Hepatocyte (in vitro differentiated cells): Measurements from ENCODE around the gene POU2F2. TPM values are rescaled to one million over a fixed set of nuclear protein-coding genes. Genes with fewer than 3 reads are reported as not detected.

Experiments used
- DNase-seq: peaks from one replicate; pipeline ENCODE4 v3.0.0-alpha.2; 2016; ENCODE audit warnings: low spot score
- H2AFZ ChIP-seq: fragments of 200-600 bp; sonication (generic); 2 replicates; pipeline ENCODE4 v1.6.0; 2016; ENCODE audit warnings: antibody characterized with exemption, mild to moderate bottlenecking
- H3K27ac ChIP-seq: fragments of 200-600 bp; sonication (generic); 2 replicates; pipeline ENCODE4 v1.5.1; 2016; ENCODE audit warnings: mild to moderate bottlenecking
- H3K27me3 ChIP-seq: fragments of 200-600 bp; sonication (generic); 2 replicates; pipeline ENCODE4 v1.6.1; 2016
- H3K36me3 ChIP-seq: fragments of 200-600 bp; sonication (generic); replicated peaks from 2 replicates; pipeline ENCODE4 v1.5.1; 2016; ENCODE audit warnings: low read depth; ENCODE audit not compliant: insufficient read depth
- H3K4me1 ChIP-seq: fragments of 200-600 bp; sonication (generic); 2 replicates; pipeline ENCODE4 v1.5.1; 2016; ENCODE audit warnings: mild to moderate bottlenecking, moderate library complexity; ENCODE audit not compliant: insufficient read depth
- H3K4me2 ChIP-seq: fragments of 200-600 bp; sonication (generic); 2 replicates; pipeline ENCODE4 v1.6.0; 2016
- H3K4me3 ChIP-seq: fragments of 200-600 bp; sonication (generic); 2 replicates; pipeline ENCODE4 v1.5.1; 2016; ENCODE audit warnings: mild to moderate bottlenecking
- H3K79me2 ChIP-seq: fragments of 200-600 bp; sonication (generic); 2 replicates; pipeline ENCODE4 v1.6.0; 2017; ENCODE audit warnings: mild to moderate bottlenecking
- H3K9me2 ChIP-seq: fragments of 200-600 bp; sonication (generic); replicated peaks from 2 replicates; pipeline ENCODE4 v1.6.0; 2017; ENCODE audit warnings: mild to moderate bottlenecking; ENCODE audit not compliant: insufficient read depth
- H3K9me3 ChIP-seq: fragments of 200-600 bp; sonication (generic); 2 replicates; pipeline ENCODE4 v1.5.1; 2016; ENCODE audit warnings: low read depth, mild to moderate bottlenecking
- H4K20me1 ChIP-seq: fragments of 200-600 bp; sonication (generic); 2 replicates; pipeline ENCODE4 v1.6.0; 2016; ENCODE audit warnings: mild to moderate bottlenecking; ENCODE audit not compliant: insufficient read depth, poor library complexity, severe bottlenecking
- EZH2 ChIP-seq: fragments of 200-600 bp; sonication (generic); IDR thresholded peaks from 2 replicates; pipeline ENCODE4 v1.6.1; 2016; ENCODE audit warnings: antibody characterized with exemption, mild to moderate bottlenecking, borderline replicate concordance
- EZH2phosphoT487 ChIP-seq: fragments of 200-600 bp; sonication (generic); IDR thresholded peaks from one replicate; pipeline ENCODE4 v1.6.1; 2018; ENCODE audit warnings: antibody characterized with exemption, mild to moderate bottlenecking, low read depth, moderate library complexity; ENCODE audit not compliant: unreplicated experiment, severe bottlenecking
- WGBS: methylation state at CpG from one replicate; pipeline ENCODE4 v1.1.6; 2016; ENCODE audit warnings: low lambda C conversion rate; ENCODE audit errors: missing lambda C conversion rate; 5-methylcytosine and 5-hydroxymethylcytosine counted together
- polyA plus RNA-seq: library from polyadenylated mRNA; unstranded; fragments of >200 nt; fragmentation: Nextera tagmentation; extraction: Ambion mirVana; gene quantifications from 2 replicates; pipeline ENCODE4 v1.2.1, GENCODE V29; 2016
- total RNA-seq: library from RNA; depleted of rRNA; stranded (reverse); fragments of >200 nt; gene quantifications from 2 replicates; pipeline ENCODE4 v1.2.3, GENCODE V29; 2014
- TF ChIP-seq, protein P1 (sequence below): fragments of 200-600 bp; sonication (generic); IDR thresholded peaks from 2 replicates; pipeline ENCODE4 v1.5.1; 2016; ENCODE audit warnings: antibody characterized with exemption, mild to moderate bottlenecking; ENCODE audit not compliant: poor library complexity

Gene POU2F2
- total and polyA plus RNA-seq, 2 experiments from 2014 or later = 0.15 TPM; not detected in 1

DNA sequence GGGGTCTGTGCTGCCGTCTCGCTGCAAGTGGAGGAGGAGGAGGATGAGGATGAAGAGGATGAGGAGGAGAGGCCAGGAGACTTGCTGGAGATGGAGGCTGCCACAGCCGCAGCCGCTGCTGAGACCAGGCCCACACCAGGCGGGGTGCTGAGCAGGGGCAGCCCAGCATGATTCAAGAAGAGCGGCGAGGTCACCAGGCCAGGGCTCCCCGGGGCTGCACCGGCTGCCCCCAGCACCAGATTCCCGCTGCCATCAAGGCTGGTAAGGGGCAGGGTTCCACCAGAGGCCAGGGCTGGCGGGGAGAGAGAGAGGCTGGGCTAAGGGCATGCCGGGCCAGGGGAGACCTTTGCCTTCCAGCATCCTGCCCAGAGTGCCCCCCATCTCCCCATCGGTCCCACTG is 40.9 kb downstream of the POU2F2 start:
- Histone ChIP-seq H3K79me2 (no peaks in the 10 kb centered on the region), H3K9me3 (no peaks in the 10 kb centered on the region), H3K36me3 (no peaks in the 10 kb centered on the region), H3K9me2 (no peaks in the 10 kb centered on the region), H2AFZ (no peak overlapping the region), H3K4me3 (no peak overlapping the region), H4K20me1 (no peaks in the 10 kb centered on the region), H3K4me2 (no peak overlapping the region), H3K27me3 (peaks cover 1% of the 10 kb centered on the region), H3K4me1 (no peaks in the 10 kb centered on the region), H3K27ac (no peak overlapping the region)
- 92% methylated on average over 11 of the region's 13 CpGs for WGBS
- no peak for TF ChIP-seq EZH2
- no peak for TF ChIP-seq EZH2phosphoT487
- TF ChIP-seq, protein P1, sequence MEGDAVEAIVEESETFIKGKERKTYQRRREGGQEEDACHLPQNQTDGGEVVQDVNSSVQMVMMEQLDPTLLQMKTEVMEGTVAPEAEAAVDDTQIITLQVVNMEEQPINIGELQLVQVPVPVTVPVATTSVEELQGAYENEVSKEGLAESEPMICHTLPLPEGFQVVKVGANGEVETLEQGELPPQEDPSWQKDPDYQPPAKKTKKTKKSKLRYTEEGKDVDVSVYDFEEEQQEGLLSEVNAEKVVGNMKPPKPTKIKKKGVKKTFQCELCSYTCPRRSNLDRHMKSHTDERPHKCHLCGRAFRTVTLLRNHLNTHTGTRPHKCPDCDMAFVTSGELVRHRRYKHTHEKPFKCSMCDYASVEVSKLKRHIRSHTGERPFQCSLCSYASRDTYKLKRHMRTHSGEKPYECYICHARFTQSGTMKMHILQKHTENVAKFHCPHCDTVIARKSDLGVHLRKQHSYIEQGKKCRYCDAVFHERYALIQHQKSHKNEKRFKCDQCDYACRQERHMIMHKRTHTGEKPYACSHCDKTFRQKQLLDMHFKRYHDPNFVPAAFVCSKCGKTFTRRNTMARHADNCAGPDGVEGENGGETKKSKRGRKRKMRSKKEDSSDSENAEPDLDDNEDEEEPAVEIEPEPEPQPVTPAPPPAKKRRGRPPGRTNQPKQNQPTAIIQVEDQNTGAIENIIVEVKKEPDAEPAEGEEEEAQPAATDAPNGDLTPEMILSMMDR = no peak
- no peak for DNase-seq

DNA sequence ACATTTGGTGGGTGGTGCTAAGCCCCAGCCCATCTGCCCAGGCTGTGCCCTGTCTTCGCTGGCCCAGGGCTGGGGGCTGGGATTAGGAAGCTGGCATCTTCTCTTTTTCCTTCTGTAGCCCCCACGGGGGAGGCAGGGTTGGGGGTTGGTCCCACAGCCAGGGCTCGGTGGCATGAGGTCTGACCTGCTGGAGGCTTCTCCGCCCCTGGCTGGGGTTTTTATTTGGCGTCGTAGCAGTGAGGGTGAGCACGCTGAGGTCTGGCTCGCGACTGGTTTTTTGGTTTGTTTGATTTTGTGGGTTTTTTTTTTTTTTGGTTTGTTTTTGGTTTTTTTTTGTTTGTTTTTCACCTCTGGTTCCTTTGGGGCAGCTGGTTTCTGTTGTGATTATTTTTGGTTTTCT is 41.6 kb downstream of the POU2F2 start:
- Histone ChIP-seq H3K9me2 (no peaks in the 10 kb centered on the region), H3K9me3 (no peaks in the 10 kb centered on the region), H3K4me2 (no peak overlapping the region), H3K4me1 (no peaks in the 10 kb centered on the region), H3K36me3 (no peaks in the 10 kb centered on the region), H3K79me2 (no peaks in the 10 kb centered on the region), H3K27me3 (no peaks in the 10 kb centered on the region), H2AFZ (no peak overlapping the region), H3K27ac (no peak overlapping the region), H4K20me1 (no peaks in the 10 kb centered on the region), H3K4me3 (no peak overlapping the region)
- DNase-seq = no peak
- TF ChIP-seq, protein P1 = no peak
- TF ChIP-seq EZH2 = no peak
- no peak for TF ChIP-seq EZH2phosphoT487
- 77% methylated on average over 9 of the region's 9 CpGs for WGBS

DNA sequence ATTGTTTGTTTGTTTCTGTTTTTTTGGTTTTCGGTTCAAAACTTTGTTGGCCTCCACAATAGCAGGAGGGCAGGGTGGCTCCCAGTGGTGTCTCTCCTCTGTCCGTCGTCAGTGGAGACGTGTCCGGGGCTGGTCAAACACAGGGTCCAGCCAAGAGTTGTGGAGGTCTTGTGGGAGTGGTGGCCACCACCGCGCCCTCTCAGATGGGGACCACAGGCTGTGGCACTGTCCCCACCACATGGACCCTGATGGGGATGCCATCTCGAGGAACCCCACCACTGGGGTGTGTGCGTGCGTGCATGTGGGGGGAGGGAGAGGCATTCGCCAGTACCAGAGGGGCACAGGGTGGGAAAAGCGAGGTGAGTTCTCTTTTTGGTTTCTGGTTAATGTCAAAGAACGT is 42.5 kb downstream of the POU2F2 start:
- WGBS = 92% methylated on average over 13 of the region's 13 CpGs
- Histone ChIP-seq H3K36me3 (no peaks in the 10 kb centered on the region), H3K4me3 (no peak overlapping the region), H3K27ac (no peak overlapping the region), H3K4me2 (no peak overlapping the region), H3K4me1 (no peaks in the 10 kb centered on the region), H3K27me3 (no peaks in the 10 kb centered on the region), H4K20me1 (no peaks in the 10 kb centered on the region), H3K79me2 (no peaks in the 10 kb centered on the region), H2AFZ (no peak overlapping the region), H3K9me3 (no peaks in the 10 kb centered on the region), H3K9me2 (no peaks in the 10 kb centered on the region)
- TF ChIP-seq EZH2 = no peak
- TF ChIP-seq, protein P1 = no peak
- TF ChIP-seq EZH2phosphoT487 = no peak
- no peak for DNase-seq
